ENCODE data around the gene SLC25A34.
A peak's percentile ranks its signal among the peaks of the same experiment; 100 is the strongest.
"Not testable (repeated sequence)": the region's sequence is repeated elsewhere in the genome, so short reads cannot be mapped to it uniquely, and the experiment has no call there.

SLC25A34 gene
- total RNA-seq: 1.6 to 5.6 (median 2.8) reads per million in 3 donors

- peaks cover 32% of the 10 kb centered on the region for H3K36me3 ChIP-seq (ENCODE audit: control insufficient read depth, insufficient read depth, low read length)
- no peak within 1 kb of the TSS for H3K4me3 ChIP-seq (ENCODE audit: insufficient read depth, low read depth, low read length, poor library complexity, severe bottlenecking)
- no peaks in the 10 kb centered on the region for H3K27me3 ChIP-seq (replicated peaks; ENCODE audit: control insufficient read depth, insufficient read depth, low read length, poor library complexity, severe bottlenecking)
- no peaks in the 10 kb centered on the region for H3K4me1 ChIP-seq (ENCODE audit: control insufficient read depth, insufficient read depth, low read length, poor library complexity, severe bottlenecking)
- no peak within 1 kb of the TSS for H3K27ac ChIP-seq (ENCODE audit: insufficient read depth, low read length, poor library complexity, severe bottlenecking)
- no peak for DNase-seq
- H3K9me3 ChIP-seq (ENCODE audit: control insufficient read depth, low read length): no peaks in the 10 kb centered on the region
Observed at GRCh38 chr1:15736038-15736891, at the start of gene SLC25A34. SLC25A34 (plus strand) TSS chr1:15736258; CDS start chr1:15736486, 228 bp downstream.

- Histone ChIP-seq H3K27me3 (replicated peaks; ENCODE audit: control insufficient read depth, insufficient read depth, low read length, poor library complexity, severe bottlenecking) (no peaks in the 10 kb centered on the region), H3K4me1 (ENCODE audit: control insufficient read depth, insufficient read depth, low read length, poor library complexity, severe bottlenecking) (peaks cover 16% of the 10 kb centered on the region), H3K36me3 (ENCODE audit: control insufficient read depth, insufficient read depth, low read length) (no peaks in the 10 kb centered on the region), H3K4me3 (ENCODE audit: insufficient read depth, low read depth, low read length, poor library complexity, severe bottlenecking) (no peak overlapping the region), H3K27ac (ENCODE audit: insufficient read depth, low read length, poor library complexity, severe bottlenecking) (no peak overlapping the region), H3K9me3 (ENCODE audit: control insufficient read depth, low read length) (no peaks in the 10 kb centered on the region)
- no peak for DNase-seq
Observed at GRCh38 chr1:15687446-15687845, 48.6 kb upstream of the SLC25A34 start.

GRCh38 chr1:15690317-15690716 is 45.7 kb upstream of the SLC25A34 start:
- DNase-seq: no peak
- Histone ChIP-seq H3K4me1 (ENCODE audit: control insufficient read depth, insufficient read depth, low read length, poor library complexity, severe bottlenecking) (peaks cover 11% of the 10 kb centered on the region), H3K27me3 (replicated peaks; ENCODE audit: control insufficient read depth, insufficient read depth, low read length, poor library complexity, severe bottlenecking) (no peaks in the 10 kb centered on the region), H3K9me3 (ENCODE audit: control insufficient read depth, low read length) (no peaks in the 10 kb centered on the region), H3K36me3 (ENCODE audit: control insufficient read depth, insufficient read depth, low read length) (no peaks in the 10 kb centered on the region), H3K27ac (ENCODE audit: insufficient read depth, low read length, poor library complexity, severe bottlenecking) (no peak overlapping the region), H3K4me3 (ENCODE audit: insufficient read depth, low read depth, low read length, poor library complexity, severe bottlenecking) (no peak overlapping the region)

GRCh38 chr1:15691434-15692032 is 44.5 kb upstream of the SLC25A34 start:
- H3K4me1 ChIP-seq (ENCODE audit: control insufficient read depth, insufficient read depth, low read length, poor library complexity, severe bottlenecking): peaks cover 6% of the 10 kb centered on the region
- no peak overlapping the region for H3K4me3 ChIP-seq (ENCODE audit: insufficient read depth, low read depth, low read length, poor library complexity, severe bottlenecking)
- no peaks in the 10 kb centered on the region for H3K36me3 ChIP-seq (ENCODE audit: control insufficient read depth, insufficient read depth, low read length)
- no peaks in the 10 kb centered on the region for H3K27me3 ChIP-seq (replicated peaks; ENCODE audit: control insufficient read depth, insufficient read depth, low read length, poor library complexity, severe bottlenecking)
- no peak overlapping the region for H3K27ac ChIP-seq (ENCODE audit: insufficient read depth, low read length, poor library complexity, severe bottlenecking)
- no peak for DNase-seq
- no peaks in the 10 kb centered on the region for H3K9me3 ChIP-seq (ENCODE audit: control insufficient read depth, low read length)

- Histone ChIP-seq H3K36me3 (ENCODE audit: control insufficient read depth, insufficient read depth, low read length) (no peaks in the 10 kb centered on the region), H3K27ac (ENCODE audit: insufficient read depth, low read length, poor library complexity, severe bottlenecking) (no peak overlapping the region), H3K4me1 (ENCODE audit: control insufficient read depth, insufficient read depth, low read length, poor library complexity, severe bottlenecking) (peaks cover 12% of the 10 kb centered on the region), H3K9me3 (ENCODE audit: control insufficient read depth, low read length) (no peaks in the 10 kb centered on the region), H3K27me3 (replicated peaks; ENCODE audit: control insufficient read depth, insufficient read depth, low read length, poor library complexity, severe bottlenecking) (no peaks in the 10 kb centered on the region), H3K4me3 (ENCODE audit: insufficient read depth, low read depth, low read length, poor library complexity, severe bottlenecking) (no peak overlapping the region)
- DNase-seq: no peak
Observed at GRCh38 chr1:15692121-15692682, 43.9 kb upstream of the SLC25A34 start.

GRCh38 chr1:15693371-15693770 is 42.7 kb upstream of the SLC25A34 start:
- H3K4me1 ChIP-seq (ENCODE audit: control insufficient read depth, insufficient read depth, low read length, poor library complexity, severe bottlenecking): peaks cover 19% of the 10 kb centered on the region
- no peaks in the 10 kb centered on the region for H3K27me3 ChIP-seq (replicated peaks; ENCODE audit: control insufficient read depth, insufficient read depth, low read length, poor library complexity, severe bottlenecking)
- H3K27ac ChIP-seq (ENCODE audit: insufficient read depth, low read length, poor library complexity, severe bottlenecking): no peak overlapping the region
- no peaks in the 10 kb centered on the region for H3K9me3 ChIP-seq (ENCODE audit: control insufficient read depth, low read length)
- H3K4me3 ChIP-seq (ENCODE audit: insufficient read depth, low read depth, low read length, poor library complexity, severe bottlenecking): no peak overlapping the region
- DNase-seq: no peak
- no peaks in the 10 kb centered on the region for H3K36me3 ChIP-seq (ENCODE audit: control insufficient read depth, insufficient read depth, low read length)

GRCh38 chr1:15696956-15697521 is 39.0 kb upstream of the SLC25A34 start:
- peak overlapping the region; percentile 61 for H3K4me3 ChIP-seq (ENCODE audit: insufficient read depth, low read depth, low read length, poor library complexity, severe bottlenecking)
- H3K36me3 ChIP-seq (ENCODE audit: control insufficient read depth, insufficient read depth, low read length): no peaks in the 10 kb centered on the region
- H3K4me1 ChIP-seq (ENCODE audit: control insufficient read depth, insufficient read depth, low read length, poor library complexity, severe bottlenecking): peaks cover 19% of the 10 kb centered on the region

GRCh38 chr1:15698201-15698600 is 37.9 kb upstream of the SLC25A34 start:
- no peak for DNase-seq
- H3K27ac ChIP-seq (ENCODE audit: insufficient read depth, low read length, poor library complexity, severe bottlenecking): no peak overlapping the region
- H3K4me3 ChIP-seq (ENCODE audit: insufficient read depth, low read depth, low read length, poor library complexity, severe bottlenecking): no peak overlapping the region
- H3K36me3 ChIP-seq (ENCODE audit: control insufficient read depth, insufficient read depth, low read length): no peaks in the 10 kb centered on the region
- H3K9me3 ChIP-seq (ENCODE audit: control insufficient read depth, low read length): no peaks in the 10 kb centered on the region
- H3K27me3 ChIP-seq (replicated peaks; ENCODE audit: control insufficient read depth, insufficient read depth, low read length, poor library complexity, severe bottlenecking): no peaks in the 10 kb centered on the region
- H3K4me1 ChIP-seq (ENCODE audit: control insufficient read depth, insufficient read depth, low read length, poor library complexity, severe bottlenecking): peaks cover 19% of the 10 kb centered on the region

More at GRCh38 chr1:15696956-15697521, 39.0 kb upstream of the SLC25A34 start:
- no peak for DNase-seq
- Histone ChIP-seq H3K27ac (ENCODE audit: insufficient read depth, low read length, poor library complexity, severe bottlenecking) (peak overlapping the region; percentile 60), H3K27me3 (replicated peaks; ENCODE audit: control insufficient read depth, insufficient read depth, low read length, poor library complexity, severe bottlenecking) (no peaks in the 10 kb centered on the region), H3K9me3 (ENCODE audit: control insufficient read depth, low read length) (no peaks in the 10 kb centered on the region)

GRCh38 chr1:15699321-15699720 is 36.7 kb upstream of the SLC25A34 start:
- peaks cover 19% of the 10 kb centered on the region for H3K4me1 ChIP-seq (ENCODE audit: control insufficient read depth, insufficient read depth, low read length, poor library complexity, severe bottlenecking)
- H3K4me3 ChIP-seq (ENCODE audit: insufficient read depth, low read depth, low read length, poor library complexity, severe bottlenecking); H3K36me3 ChIP-seq (ENCODE audit: control insufficient read depth, insufficient read depth, low read length); H3K9me3 ChIP-seq (ENCODE audit: control insufficient read depth, low read length); DNase-seq; H3K27me3 ChIP-seq (replicated peaks; ENCODE audit: control insufficient read depth, insufficient read depth, low read length, poor library complexity, severe bottlenecking); H3K27ac ChIP-seq (ENCODE audit: insufficient read depth, low read length, poor library complexity, severe bottlenecking): not testable (repeated sequence)

- Histone ChIP-seq H3K4me1 (ENCODE audit: control insufficient read depth, insufficient read depth, low read length, poor library complexity, severe bottlenecking) (peaks cover 19% of the 10 kb centered on the region), H3K27me3 (replicated peaks; ENCODE audit: control insufficient read depth, insufficient read depth, low read length, poor library complexity, severe bottlenecking) (no peaks in the 10 kb centered on the region), H3K4me3 (ENCODE audit: insufficient read depth, low read depth, low read length, poor library complexity, severe bottlenecking) (no peak overlapping the region), H3K27ac (ENCODE audit: insufficient read depth, low read length, poor library complexity, severe bottlenecking) (no peak overlapping the region), H3K9me3 (ENCODE audit: control insufficient read depth, low read length) (no peaks in the 10 kb centered on the region), H3K36me3 (ENCODE audit: control insufficient read depth, insufficient read depth, low read length) (peaks cover 3% of the 10 kb centered on the region)
- DNase-seq: no peak
Observed at GRCh38 chr1:15700508-15700907, 35.5 kb upstream of the SLC25A34 start.

Measured in effector memory CD4-positive, alpha-beta T cell (primary cell).